Right atrium auricular region (tissue), 2 donors: ENCODE data around the gene HOXB3. TPM values are rescaled to one million over a fixed set of nuclear protein-coding genes. Genes with fewer than 3 reads are reported as not detected.

ENCODE experiments used
- DNase-seq: peaks from one replicate; pipeline ENCODE4 v3.0.0-alpha.2; 2019; ENCODE audit warnings: low spot score
- H3K27ac ChIP-seq, 2 donors: fragments of 200-600 bp; sonication (generic); 1 replicate in 1 of 2; 2 replicates in 1 of 2; pipeline ENCODE4 v1.5.1; 2016 to 2019
- H3K27me3 ChIP-seq, 2 donors: fragments of 200-600 bp; sonication (generic); one replicate each; pipeline versions ENCODE4 v1.5.1 to v1.6.0; 2017 to 2019
- H3K36me3 ChIP-seq: fragments of 200-600 bp; sonication (generic); one replicate; pipeline ENCODE4 v1.5.1; 2016
- H3K4me1 ChIP-seq, 2 donors: fragments of 200-600 bp; sonication (generic); one replicate each; pipeline versions ENCODE4 v1.5.1 to v1.6.0; 2017 to 2019
- H3K4me3 ChIP-seq, 2 donors: fragments of 200-600 bp; sonication (generic); 1 replicate in 1 of 2; 2 replicates in 1 of 2; pipeline ENCODE4 v1.5.1; 2017 to 2019; ENCODE audit warnings: mild to moderate bottlenecking in 1 of 2, moderate library complexity in 1 of 2
- H3K9me3 ChIP-seq, 2 donors: fragments of 200-600 bp; sonication (generic); one replicate each; pipeline ENCODE4 v1.5.1; 2019
- total RNA-seq, 2 donors: library from RNA; depleted of rRNA; stranded (reverse); fragments of >200 nt; gene quantifications; one replicate each; pipeline ENCODE4 v1.1.0, GENCODE V29; 2016
- TF ChIP-seq, protein P1 (sequence below), 2 donors: fragments of 200-600 bp; sonication (generic); IDR thresholded peaks; one replicate each; pipeline ENCODE4 v1.5.1; 2019; ENCODE audit warnings: antibody characterized with exemption in 2 of 2

HOXB3 gene
- total RNA-seq, 2 donors from 2014 or later = 0.82 to 1.2 TPM

GRCh38 chr17:48565022-48565554 lies 25.0 kb downstream of the HOXB3 start:
- H3K4me3 ChIP-seq = peak overlapping the region in 1 of 2 donors; percentile 34
- peaks cover 0 to 18% of the 10 kb centered on the region in 2 donors for H3K27me3 ChIP-seq
- no peak overlapping the region for H3K27ac ChIP-seq
- DNase-seq = no peak
- peaks cover 0 to 8% of the 10 kb centered on the region in 2 donors for H3K4me1 ChIP-seq
- no peaks in the 10 kb centered on the region for H3K9me3 ChIP-seq
- TF ChIP-seq, protein P1, sequence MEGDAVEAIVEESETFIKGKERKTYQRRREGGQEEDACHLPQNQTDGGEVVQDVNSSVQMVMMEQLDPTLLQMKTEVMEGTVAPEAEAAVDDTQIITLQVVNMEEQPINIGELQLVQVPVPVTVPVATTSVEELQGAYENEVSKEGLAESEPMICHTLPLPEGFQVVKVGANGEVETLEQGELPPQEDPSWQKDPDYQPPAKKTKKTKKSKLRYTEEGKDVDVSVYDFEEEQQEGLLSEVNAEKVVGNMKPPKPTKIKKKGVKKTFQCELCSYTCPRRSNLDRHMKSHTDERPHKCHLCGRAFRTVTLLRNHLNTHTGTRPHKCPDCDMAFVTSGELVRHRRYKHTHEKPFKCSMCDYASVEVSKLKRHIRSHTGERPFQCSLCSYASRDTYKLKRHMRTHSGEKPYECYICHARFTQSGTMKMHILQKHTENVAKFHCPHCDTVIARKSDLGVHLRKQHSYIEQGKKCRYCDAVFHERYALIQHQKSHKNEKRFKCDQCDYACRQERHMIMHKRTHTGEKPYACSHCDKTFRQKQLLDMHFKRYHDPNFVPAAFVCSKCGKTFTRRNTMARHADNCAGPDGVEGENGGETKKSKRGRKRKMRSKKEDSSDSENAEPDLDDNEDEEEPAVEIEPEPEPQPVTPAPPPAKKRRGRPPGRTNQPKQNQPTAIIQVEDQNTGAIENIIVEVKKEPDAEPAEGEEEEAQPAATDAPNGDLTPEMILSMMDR (IDR thresholded peaks at IDR 0.05) = no peak
- H3K36me3 ChIP-seq = no peaks in the 10 kb centered on the region

DNA sequence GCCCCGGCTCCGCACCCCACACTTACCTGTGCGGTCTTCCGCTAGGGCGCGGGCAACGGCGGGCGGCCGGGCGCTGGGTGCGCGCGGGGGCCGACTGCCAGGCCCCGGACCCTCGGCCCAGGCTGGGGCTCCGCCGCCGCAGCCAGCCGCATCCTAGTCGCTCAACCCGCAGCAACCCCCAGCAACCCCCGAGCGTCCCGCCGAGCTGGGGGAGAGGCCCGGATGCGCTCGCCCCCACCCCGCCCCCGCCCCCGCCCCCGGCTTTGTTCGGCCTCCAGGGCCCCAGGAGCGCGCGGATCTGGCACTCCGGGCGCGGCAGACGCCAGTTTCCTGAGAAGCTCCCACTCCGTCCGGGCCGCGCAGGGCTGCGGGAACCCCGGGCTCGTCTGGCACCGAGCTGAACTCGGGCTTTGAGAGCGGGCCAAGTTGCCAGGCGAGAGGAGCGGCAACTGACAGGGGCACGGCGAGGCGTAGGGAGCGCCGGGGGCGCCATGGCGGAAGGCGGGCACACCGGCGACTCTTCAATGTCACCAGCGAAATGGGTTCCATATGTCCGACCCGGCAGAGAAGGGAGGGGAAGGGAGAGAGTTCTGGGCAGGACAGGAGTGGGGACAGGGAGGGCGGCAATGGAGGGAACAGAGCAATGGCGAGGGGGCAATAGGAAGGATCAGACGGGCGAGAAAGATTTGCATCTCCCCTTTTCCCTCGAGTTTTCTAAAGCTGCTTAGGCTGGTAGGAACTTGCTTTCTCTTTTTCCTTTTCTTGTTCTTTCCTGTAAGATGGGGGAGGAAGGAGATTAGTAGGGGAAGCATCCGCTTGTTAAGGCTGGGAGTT lies 25.6 kb downstream of the HOXB3 start:
- Histone ChIP-seq H3K27ac (peak overlapping the region; percentile 31 to 65), H3K9me3 (no peaks in the 10 kb centered on the region), H3K4me1 (peaks cover 0 to 8% of the 10 kb centered on the region in 2 donors), H3K27me3 (peaks cover 0 to 18% of the 10 kb centered on the region in 2 donors), H3K36me3 (no peaks in the 10 kb centered on the region), H3K4me3 (peak overlapping the region; percentile 34 to 51)
- TF ChIP-seq, protein P1 (IDR thresholded peaks at IDR 0.05) = no peak
- no peak for DNase-seq

DNA sequence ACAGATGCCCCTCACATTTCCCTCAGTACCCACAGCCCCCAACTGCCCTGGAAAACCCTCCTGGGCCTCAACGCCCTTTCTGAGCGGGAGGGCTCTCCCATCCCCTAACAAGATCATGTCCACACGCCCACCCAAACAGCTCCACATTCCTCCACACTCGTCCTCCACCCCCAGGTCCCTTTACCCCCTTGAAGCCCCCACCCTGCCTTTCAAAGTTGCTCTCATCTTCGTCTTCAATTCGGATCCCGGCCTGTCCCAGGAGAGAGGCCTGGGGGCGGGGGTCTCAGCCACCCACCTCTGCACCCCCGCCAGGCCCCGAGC lies 26.2 kb downstream of the HOXB3 start:
- H3K9me3 ChIP-seq = no peaks in the 10 kb centered on the region
- H3K4me1 ChIP-seq = peaks cover 0 to 8% of the 10 kb centered on the region in 2 donors
- TF ChIP-seq, protein P1 (IDR thresholded peaks at IDR 0.05) = no peak
- no peak overlapping the region for H3K27ac ChIP-seq
- H3K4me3 ChIP-seq = peak overlapping the region; percentile 34 to 51
- H3K27me3 ChIP-seq = peaks cover 0 to 12% of the 10 kb centered on the region in 2 donors
- no peaks in the 10 kb centered on the region for H3K36me3 ChIP-seq
- DNase-seq = no peak

DNA sequence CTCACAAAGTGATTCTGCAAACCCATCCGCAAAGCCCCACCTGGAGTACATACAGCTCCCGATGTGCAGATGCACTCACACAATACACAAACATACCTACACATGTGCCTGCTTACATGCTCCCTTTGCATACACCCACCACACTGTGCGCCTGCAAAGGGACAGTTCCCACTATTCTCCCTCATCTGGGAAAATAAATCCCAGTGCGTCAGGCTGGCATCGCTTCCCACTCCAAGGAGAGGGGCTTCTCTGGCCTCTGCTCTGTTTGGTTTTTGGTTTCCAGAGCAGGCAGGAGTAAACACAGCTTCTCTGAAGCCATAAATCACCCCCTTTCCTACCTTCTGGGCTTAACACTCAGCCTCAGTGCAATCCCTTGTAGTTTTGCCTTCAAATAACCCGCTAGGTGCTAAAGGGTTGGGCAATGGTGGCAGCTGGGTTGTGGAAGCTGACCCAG lies 26.6 kb downstream of the HOXB3 start:
- Histone ChIP-seq H3K36me3 (no peaks in the 10 kb centered on the region), H3K4me1 (peaks cover 0 to 8% of the 10 kb centered on the region in 2 donors), H3K27ac (no peak overlapping the region), H3K9me3 (no peaks in the 10 kb centered on the region), H3K4me3 (peak overlapping the region; percentile 34 to 51), H3K27me3 (peaks cover 0 to 9% of the 10 kb centered on the region in 2 donors)
- TF ChIP-seq, protein P1 (IDR thresholded peaks at IDR 0.05) = no peak
- no peak for DNase-seq

DNA sequence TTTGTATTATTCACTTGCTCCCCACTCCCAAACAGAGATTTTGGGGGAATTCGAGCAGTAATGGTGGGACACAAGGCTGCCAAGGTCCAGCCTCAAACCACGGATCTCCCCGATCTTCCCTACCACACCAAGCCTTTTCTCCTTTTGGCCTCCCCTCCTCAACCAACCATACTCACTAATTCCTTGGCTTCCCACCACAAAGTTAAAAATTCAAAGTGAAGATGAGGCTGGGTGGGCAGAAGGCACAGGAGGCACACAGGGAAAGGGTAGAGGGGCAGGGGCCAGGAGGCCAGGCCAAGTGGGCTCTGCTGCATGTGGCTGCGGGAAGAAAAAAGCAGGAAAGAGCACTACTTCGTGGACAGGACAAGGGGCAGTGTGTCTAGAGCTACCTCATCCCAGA lies 27.1 kb downstream of the HOXB3 start:
- H3K4me1 ChIP-seq = peaks cover 0 to 8% of the 10 kb centered on the region in 2 donors

More for the DNA sequence above, 27.1 kb downstream of the HOXB3 start:
- Histone ChIP-seq H3K4me3 (no peak overlapping the region), H3K36me3 (no peaks in the 10 kb centered on the region), H3K27me3 (peaks cover 0 to 9% of the 10 kb centered on the region in 2 donors), H3K27ac (no peak overlapping the region), H3K9me3 (no peaks in the 10 kb centered on the region)
- no peak for DNase-seq
- TF ChIP-seq, protein P1 (IDR thresholded peaks at IDR 0.05) = no peak
